ENCODE measurements around the gene LMAN1L.

Gene LMAN1L

GRCh38 chr15:74791007-74791406, 21.6 kb upstream of the LMAN1L start:
- Histone ChIP-seq H3K4me3 (ENCODE audit: low read depth, low read length) (no peak overlapping the region), H3K36me3 (peaks cover 26% of the 10 kb centered on the region), H3K27me3 (ENCODE audit: insufficient read depth, low read depth, severe bottlenecking) (no peaks in the 10 kb centered on the region), H3K27ac (no peak overlapping the region), H3K9me3 (ENCODE audit: severe bottlenecking) (no peaks in the 10 kb centered on the region)
- TF ChIP-seq CTCF (IDR thresholded peaks at IDR 0.05; ENCODE audit: low read depth, low read length): no peak
- no peak for DNase-seq

- Histone ChIP-seq H3K27me3 (ENCODE audit: insufficient read depth, low read depth, severe bottlenecking) (no peaks in the 10 kb centered on the region), H3K4me3 (ENCODE audit: low read depth, low read length) (no peak overlapping the region), H3K9me3 (ENCODE audit: severe bottlenecking) (no peaks in the 10 kb centered on the region), H3K27ac (no peak overlapping the region), H3K36me3 (peaks cover 20% of the 10 kb centered on the region)
- DNase-seq: no peak
- TF ChIP-seq CTCF (IDR thresholded peaks at IDR 0.05; ENCODE audit: low read depth, low read length): no peak
These were observed 21.0 kb upstream of the LMAN1L start for GRCh38 chr15:74791667-74792066.

DNA sequence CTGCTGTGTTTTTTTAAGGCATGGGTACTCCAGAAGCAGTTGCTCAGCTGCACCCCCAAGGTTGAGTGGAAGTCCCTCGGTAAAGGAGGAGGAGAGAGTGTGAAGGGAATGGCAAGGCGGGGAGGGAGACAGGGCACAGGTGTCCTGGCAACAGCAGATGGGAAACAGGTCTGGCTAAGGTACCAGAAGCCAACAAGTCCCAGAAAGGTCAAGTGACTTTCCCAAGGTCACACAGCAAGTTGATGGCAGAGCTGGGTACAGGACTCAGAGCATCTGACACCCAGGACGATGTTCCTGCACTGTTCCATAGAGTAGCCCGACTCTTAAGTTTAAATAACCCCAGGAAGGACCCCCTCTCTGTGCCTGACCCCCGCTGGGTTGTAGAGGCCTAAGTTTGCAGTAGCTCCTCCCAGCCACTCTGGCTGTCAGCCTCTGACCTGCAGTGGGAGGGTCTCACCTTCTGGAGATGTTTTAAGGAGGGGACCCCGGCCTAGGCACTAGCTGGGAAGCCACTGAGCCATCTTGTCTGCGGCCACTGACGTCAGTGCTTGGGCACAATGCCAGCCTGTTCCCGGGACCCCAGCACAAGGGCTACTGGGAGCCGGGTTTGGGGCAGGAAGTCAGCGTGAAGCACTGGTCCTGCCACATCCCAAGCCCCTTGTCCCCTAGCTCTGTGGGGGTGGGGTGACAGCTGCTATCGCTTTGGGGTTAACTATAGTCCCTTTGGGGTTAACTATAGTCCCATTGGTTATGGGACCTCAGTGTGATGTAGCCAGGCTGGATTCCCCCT, 20.2 kb upstream of the LMAN1L start:
- DNase-seq: no peak
- Histone ChIP-seq H3K4me3 (ENCODE audit: low read depth, low read length) (no peak overlapping the region), H3K9me3 (ENCODE audit: severe bottlenecking) (no peaks in the 10 kb centered on the region), H3K27me3 (ENCODE audit: insufficient read depth, low read depth, severe bottlenecking) (no peaks in the 10 kb centered on the region), H3K36me3 (peaks cover 15% of the 10 kb centered on the region), H3K27ac (no peak overlapping the region)
- TF ChIP-seq CTCF (IDR thresholded peaks at IDR 0.05; ENCODE audit: low read depth, low read length): no peak

GRCh38 chr15:74793135-74794028, 19.3 kb upstream of the LMAN1L start:
- H3K4me3 ChIP-seq (ENCODE audit: low read depth, low read length): no peak overlapping the region
- H3K27ac ChIP-seq: no peak overlapping the region
- no peaks in the 10 kb centered on the region for H3K27me3 ChIP-seq (ENCODE audit: insufficient read depth, low read depth, severe bottlenecking)
- no peaks in the 10 kb centered on the region for H3K9me3 ChIP-seq (ENCODE audit: severe bottlenecking)
- DNase-seq: no peak
- H3K36me3 ChIP-seq: peaks cover 9% of the 10 kb centered on the region; the same call in 1 of the 2 replicates
- TF ChIP-seq CTCF (IDR thresholded peaks at IDR 0.05; ENCODE audit: low read depth, low read length): no peak

DNA sequence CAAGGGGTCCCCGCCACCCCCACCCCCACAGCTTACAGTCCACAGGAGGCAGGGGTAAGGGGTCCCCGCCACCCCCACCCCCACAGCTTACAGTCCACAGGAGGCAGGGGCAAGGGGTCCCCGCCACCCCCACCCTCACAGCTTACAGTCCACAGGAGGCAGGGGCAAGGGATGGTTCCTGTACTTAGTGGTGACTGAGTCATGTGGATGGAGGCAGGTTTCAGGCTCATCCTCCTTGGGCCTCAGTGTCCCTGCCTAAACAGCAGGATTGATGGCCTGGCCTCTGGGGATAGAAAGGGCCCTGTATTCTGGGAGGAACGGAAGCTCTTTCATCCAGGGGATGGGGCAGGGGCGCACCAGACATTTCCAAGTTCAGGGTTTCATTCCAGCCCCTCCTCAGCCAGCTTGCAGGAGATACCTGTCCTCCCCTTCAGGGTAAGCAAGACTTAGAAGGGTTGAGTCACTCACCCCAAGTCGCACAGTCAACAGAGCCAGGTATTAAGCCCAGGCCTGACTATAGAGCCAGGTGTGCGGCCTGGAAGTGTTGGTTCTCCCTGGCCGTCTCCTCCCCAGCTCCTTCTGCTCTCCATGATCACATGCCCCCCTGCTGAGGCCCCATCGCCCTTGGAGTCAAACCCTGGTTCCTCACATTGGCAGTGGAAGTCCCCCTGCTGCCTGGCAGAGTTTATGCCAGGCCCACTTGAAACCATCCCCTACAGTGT, 18.2 kb upstream of the LMAN1L start:
- H3K27ac ChIP-seq: no peak overlapping the region
- H3K27me3 ChIP-seq (ENCODE audit: insufficient read depth, low read depth, severe bottlenecking): no peaks in the 10 kb centered on the region
- DNase-seq: no peak
- H3K36me3 ChIP-seq: peaks cover 18% of the 10 kb centered on the region
- TF ChIP-seq CTCF (IDR thresholded peaks at IDR 0.05; ENCODE audit: low read depth, low read length): no peak
- no peaks in the 10 kb centered on the region for H3K9me3 ChIP-seq (ENCODE audit: severe bottlenecking)
- no peak overlapping the region for H3K4me3 ChIP-seq (ENCODE audit: low read depth, low read length)
